Upper lobe of left lung (tissue), 4 donors: ENCODE measurements around the gene ZNF221.

Experiments
- POLR2A ChIP-seq, 4 donors: fragments of 450-650 bp; IDR thresholded peaks; one replicate each; pipeline ENCODE4 v1.5.1; 2016 to 2017; ENCODE audit warnings: antibody characterized with exemption in 4 of 4, mild to moderate bottlenecking in 2 of 4
- TF ChIP-seq, protein P1 (sequence below), 6 experiments: fragments of 450-650 bp in 4 of 6; fragments of 200-600 bp in 2 of 6; sonication (generic) in 2 of 6; IDR thresholded peaks; one replicate each; pipeline ENCODE4 v1.5.1; 2016 to 2019; ENCODE audit warnings: antibody characterized with exemption in 6 of 6

- TF ChIP-seq, protein P1, sequence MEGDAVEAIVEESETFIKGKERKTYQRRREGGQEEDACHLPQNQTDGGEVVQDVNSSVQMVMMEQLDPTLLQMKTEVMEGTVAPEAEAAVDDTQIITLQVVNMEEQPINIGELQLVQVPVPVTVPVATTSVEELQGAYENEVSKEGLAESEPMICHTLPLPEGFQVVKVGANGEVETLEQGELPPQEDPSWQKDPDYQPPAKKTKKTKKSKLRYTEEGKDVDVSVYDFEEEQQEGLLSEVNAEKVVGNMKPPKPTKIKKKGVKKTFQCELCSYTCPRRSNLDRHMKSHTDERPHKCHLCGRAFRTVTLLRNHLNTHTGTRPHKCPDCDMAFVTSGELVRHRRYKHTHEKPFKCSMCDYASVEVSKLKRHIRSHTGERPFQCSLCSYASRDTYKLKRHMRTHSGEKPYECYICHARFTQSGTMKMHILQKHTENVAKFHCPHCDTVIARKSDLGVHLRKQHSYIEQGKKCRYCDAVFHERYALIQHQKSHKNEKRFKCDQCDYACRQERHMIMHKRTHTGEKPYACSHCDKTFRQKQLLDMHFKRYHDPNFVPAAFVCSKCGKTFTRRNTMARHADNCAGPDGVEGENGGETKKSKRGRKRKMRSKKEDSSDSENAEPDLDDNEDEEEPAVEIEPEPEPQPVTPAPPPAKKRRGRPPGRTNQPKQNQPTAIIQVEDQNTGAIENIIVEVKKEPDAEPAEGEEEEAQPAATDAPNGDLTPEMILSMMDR (IDR thresholded peaks at IDR 0.05) = no peak
- TF ChIP-seq POLR2A (IDR thresholded peaks at IDR 0.05) = no peak
These were observed 49.3 kb upstream of the ZNF221 start for GRCh38 chr19:43901395-43902390.
